HAP-1 (cell line): ENCODE results near the gene PRPF19.

Source experiments
- DNase-seq, 2 experiments: peaks; one replicate each; pipeline ENCODE4 v3.0.0-alpha.2; 2016 to 2020; ENCODE audit warnings: low spot score in 2 of 2
- H3K27me3 ChIP-seq: fragments of 250-450 bp; sonication (Bioruptor Pico); 2 replicates; pipeline ENCODE4 v1.5.1; 2020; ENCODE audit warnings: low read depth, mild to moderate bottlenecking, moderate library complexity
- H3K36me3 ChIP-seq: fragments of 250-450 bp; sonication (Bioruptor Pico); replicated peaks from 2 replicates; pipeline ENCODE4 v1.5.1; 2020; ENCODE audit warnings: mild to moderate bottlenecking
- H3K4me1 ChIP-seq: fragments of 250-450 bp; sonication (Bioruptor Pico); 2 replicates; pipeline ENCODE4 v1.5.1; 2020; ENCODE audit warnings: mild to moderate bottlenecking
- H3K4me3 ChIP-seq: fragments of 250-450 bp; sonication (Bioruptor Pico); 2 replicates; pipeline ENCODE4 v1.5.1; 2020; ENCODE audit warnings: mild to moderate bottlenecking, moderate library complexity
- H3K9me3 ChIP-seq: fragments of 250-450 bp; sonication (Bioruptor Pico); 2 replicates; pipeline ENCODE4 v1.5.1; 2020; ENCODE audit warnings: mild to moderate bottlenecking, moderate library complexity
- in situ Hi-C: fragments of 300-500 bp; cut with MboI; formaldehyde crosslinking; loops from 3 replicates; pipeline ENCODE4 v1.14.3; 2020; ENCODE audit warnings: low sequenced_read_pairs, inconsistent platforms, mixed read lengths

Gene PRPF19

DNA sequence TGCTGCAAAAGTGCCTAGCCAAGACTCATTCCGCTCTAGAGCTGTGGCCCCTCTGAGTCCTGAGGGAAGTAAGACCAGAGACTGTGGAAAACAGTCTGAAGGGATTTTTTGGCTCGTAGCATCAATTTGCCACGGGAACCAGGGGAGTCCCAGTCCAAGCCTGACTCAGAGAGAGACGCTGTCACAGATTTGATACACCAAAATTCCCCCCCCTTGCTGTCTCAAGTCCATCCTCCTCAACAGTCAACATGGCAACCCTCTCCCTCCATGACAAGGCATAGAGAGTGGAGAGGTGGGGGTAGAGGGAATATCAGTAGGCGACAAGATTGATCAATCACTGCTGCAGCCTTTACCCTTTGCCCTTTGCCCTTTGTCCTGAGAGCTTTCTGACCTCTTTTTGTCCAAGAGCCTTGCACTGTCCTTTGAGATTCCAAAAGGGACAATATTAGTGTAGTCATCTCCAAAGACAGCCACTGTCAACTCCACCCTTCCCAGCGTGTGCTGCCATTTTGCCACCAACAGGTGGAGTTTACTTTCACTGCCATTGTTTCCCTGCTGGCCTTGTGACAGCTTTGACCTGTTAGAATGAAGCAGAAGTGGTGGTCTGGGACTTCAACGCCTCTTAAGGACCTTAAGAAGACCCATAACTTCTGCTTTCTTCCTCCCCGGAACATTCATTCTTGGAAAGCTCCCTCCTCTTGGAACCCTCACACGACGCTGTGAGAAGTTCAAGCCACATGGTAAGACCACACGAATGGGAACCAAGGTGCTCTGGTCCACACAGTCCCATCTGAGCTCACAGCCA, 38.3 kb upstream of the PRPF19 start:
- Histone ChIP-seq H3K4me3 (no peak overlapping the region), H3K9me3 (no peaks in the 10 kb centered on the region), H3K4me1 (peaks cover 6% of the 10 kb centered on the region), H3K36me3 (no peaks in the 10 kb centered on the region), H3K27me3 (no peaks in the 10 kb centered on the region)
- no peak for DNase-seq
- in situ Hi-C loops = no loop called here

DNA sequence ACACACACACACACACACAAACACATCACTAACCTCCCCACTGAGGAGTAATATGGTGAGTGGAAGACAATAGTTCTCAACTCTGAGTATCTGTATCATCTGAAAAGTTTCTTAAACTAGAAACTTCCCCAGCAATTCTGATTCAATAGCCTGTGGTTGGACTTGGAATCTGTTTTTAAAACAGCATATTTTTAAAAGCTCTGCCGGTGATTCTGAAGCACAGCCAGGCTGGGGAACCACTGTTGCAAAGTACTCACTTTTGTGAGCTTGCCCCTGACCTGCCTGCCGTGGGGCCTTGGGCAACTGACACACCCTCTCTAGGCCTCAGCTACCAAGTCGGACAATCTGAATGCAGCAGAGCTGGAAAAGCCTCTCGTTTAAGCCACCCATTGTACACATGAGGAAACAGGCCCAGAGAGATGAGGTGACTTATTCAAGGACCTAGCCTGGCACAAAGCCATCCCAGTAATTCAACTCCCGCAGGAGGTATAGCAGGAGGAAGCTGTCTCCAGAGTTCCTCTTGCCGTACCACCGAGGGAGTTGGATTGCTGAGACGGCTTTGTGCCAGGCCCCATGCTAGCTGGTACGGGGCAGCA, 36.7 kb upstream of the PRPF19 start:
- peak in 1 of 2 experiments; percentile 6 for DNase-seq
- Histone ChIP-seq H3K9me3 (no peaks in the 10 kb centered on the region), H3K4me3 (no peak overlapping the region), H3K4me1 (peaks cover 6% of the 10 kb centered on the region), H3K36me3 (no peaks in the 10 kb centered on the region), H3K27me3 (no peaks in the 10 kb centered on the region)
- in situ Hi-C loops = no loop called here

DNA sequence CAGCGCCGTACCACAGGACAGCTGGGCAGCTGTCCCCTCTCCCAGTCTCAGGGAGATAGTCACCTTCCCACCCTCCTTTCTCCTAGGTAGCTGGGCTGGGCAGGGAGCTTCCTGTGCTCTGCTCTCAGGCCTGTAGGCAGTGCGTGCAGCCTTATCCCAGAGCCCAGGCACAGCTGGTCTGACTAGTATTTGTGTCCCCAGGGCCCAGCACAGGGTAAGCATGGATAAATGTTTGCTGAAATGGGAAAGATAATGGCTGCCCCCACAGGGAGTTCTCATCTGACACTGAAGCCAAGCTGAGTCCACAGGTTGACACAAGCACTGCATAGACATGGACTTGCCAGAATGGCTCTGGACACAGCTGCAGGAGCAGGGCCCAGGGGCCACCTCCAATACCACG, 35.8 kb upstream of the PRPF19 start:
- no peak overlapping the region for H3K4me3 ChIP-seq
- H3K36me3 ChIP-seq = no peaks in the 10 kb centered on the region
- H3K4me1 ChIP-seq = no peaks in the 10 kb centered on the region
- no peaks in the 10 kb centered on the region for H3K9me3 ChIP-seq
- no peaks in the 10 kb centered on the region for H3K27me3 ChIP-seq
- in situ Hi-C loops = no loop called here
- no peak for DNase-seq

DNA sequence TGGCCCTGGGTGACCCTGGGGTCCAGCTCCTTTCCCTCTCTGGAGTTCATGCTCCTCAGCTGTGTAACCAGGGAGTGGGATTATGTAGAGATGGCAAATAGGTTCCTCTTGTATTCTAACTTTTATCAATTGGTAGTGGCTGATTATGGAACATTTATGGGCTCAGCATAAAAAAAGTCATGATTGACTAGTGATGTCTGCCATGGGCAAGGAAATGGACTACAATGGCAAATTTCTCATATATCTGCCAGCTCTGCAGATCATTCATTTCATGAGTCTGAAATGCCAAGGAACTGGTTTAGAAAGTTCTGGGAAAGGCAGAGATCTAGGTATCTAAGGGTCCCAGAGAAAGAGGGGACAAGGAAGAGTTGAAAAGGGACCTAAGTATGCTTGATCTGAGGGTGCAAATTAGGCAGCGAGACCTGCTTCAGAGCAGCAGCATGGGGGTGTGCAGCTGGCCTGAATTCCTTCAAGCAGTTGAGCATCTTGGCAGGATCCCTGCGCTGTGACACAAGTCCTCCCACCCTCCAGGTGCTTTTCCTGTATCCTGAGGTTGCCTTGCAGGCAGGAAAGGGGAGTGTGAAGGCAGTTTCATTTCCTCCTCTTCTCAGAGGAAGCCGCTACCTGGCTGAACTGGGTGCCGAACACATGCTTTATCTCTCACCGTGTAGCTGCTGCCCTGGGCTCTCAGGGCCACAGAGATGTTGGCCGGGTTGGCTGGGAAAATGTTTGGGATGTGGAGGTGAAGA, 35.2 kb upstream of the PRPF19 start:
- in situ Hi-C loops = no loop called here
- Histone ChIP-seq H3K4me1 (no peaks in the 10 kb centered on the region), H3K27me3 (no peaks in the 10 kb centered on the region), H3K36me3 (no peaks in the 10 kb centered on the region), H3K4me3 (no peak overlapping the region), H3K9me3 (no peaks in the 10 kb centered on the region)
- DNase-seq = no peak

DNA sequence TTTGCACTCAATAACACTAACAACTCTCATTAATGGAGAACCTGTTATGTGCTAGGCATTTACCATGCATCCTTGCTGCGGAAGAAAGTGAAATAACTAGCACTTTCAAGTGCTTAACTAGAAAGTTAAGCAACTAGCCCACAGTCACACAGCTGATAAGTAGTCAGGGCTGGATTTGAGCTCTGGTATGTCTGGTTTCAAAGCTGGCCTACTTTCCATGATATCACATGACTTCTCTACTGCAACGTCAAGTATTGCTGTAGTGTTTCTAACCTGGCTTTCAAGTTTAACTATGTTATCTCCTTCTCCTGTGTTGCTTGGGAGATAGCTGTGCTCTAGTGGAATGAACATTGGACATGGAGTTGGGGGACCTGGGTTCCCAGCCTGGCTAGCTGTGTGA, 33.5 kb upstream of the PRPF19 start:
- Histone ChIP-seq H3K4me3 (no peak overlapping the region), H3K36me3 (no peaks in the 10 kb centered on the region), H3K9me3 (no peaks in the 10 kb centered on the region), H3K4me1 (no peaks in the 10 kb centered on the region), H3K27me3 (no peaks in the 10 kb centered on the region)
- DNase-seq = no peak
- in situ Hi-C loops = no loop called here

DNA sequence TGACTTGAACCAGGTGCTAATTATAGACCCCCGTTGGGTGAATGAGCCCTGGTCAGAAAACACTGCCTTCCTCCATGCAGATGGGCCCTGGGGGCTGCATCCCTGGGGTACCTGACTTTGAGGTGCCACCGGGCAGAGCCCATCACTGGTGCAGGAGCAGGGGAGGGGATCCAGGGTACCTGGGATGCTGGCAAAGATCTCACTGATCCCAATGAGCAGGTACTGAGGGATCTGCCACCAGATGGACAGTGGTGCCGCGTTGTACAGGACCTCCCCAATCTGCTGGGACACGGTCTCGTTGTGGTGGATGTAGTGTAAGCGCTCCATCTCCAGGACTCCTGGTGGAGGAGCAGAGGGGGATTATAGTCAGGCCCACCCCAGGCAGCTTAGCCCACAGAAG, 32.9 kb upstream of the PRPF19 start:
- no peak for DNase-seq
- H3K9me3 ChIP-seq = no peaks in the 10 kb centered on the region
- H3K27me3 ChIP-seq = no peaks in the 10 kb centered on the region
- no peak overlapping the region for H3K4me3 ChIP-seq
- no peaks in the 10 kb centered on the region for H3K4me1 ChIP-seq
- H3K36me3 ChIP-seq = no peaks in the 10 kb centered on the region
- in situ Hi-C loops = no loop called here

DNA sequence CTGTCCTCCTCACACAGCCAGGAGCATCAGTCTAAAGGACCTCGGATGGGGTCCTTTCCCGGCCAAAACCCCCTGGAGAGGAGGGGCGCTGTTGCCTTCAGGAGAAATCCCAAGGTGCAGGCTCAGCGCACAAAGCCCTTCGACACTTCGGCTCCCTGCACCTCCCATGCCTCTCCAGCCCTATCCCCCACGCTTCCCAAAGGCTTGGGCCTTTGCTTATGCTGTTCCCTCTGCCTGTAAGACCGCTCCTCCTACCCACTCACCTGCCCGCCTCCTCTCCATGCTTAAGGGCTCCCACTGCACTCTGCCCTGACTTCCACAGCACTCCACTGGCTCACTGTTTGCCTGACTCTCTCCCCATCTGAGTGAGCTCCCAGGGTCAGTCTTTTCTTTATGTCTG, 32.1 kb upstream of the PRPF19 start:
- Histone ChIP-seq H3K9me3 (no peaks in the 10 kb centered on the region), H3K27me3 (no peaks in the 10 kb centered on the region), H3K4me3 (no peak overlapping the region), H3K4me1 (no peaks in the 10 kb centered on the region), H3K36me3 (no peaks in the 10 kb centered on the region)
- no peak for DNase-seq
- in situ Hi-C loops = no loop called here

DNA sequence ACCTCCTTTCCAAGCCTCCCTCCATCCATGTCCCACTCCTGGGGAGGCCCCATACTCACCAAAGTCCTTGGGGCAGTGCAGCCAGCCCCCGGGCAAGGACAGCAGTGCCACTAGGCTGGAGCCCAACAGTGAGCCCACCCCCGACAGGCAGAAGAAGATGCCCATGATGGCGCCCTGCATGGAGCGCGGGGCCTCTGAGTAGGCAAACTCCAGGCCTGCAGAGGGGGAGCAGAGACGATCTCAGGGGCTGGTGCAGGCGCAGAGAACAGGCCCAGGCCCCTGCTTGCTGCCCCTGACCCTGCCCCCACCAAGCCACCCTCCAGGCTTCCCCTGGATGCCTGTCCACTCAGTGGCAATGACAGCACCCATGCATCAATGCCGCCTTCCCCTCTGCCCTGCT, 31.4 kb upstream of the PRPF19 start:
- Histone ChIP-seq H3K9me3 (no peaks in the 10 kb centered on the region), H3K4me3 (no peak overlapping the region), H3K4me1 (no peaks in the 10 kb centered on the region), H3K27me3 (no peaks in the 10 kb centered on the region), H3K36me3 (no peaks in the 10 kb centered on the region)
- in situ Hi-C loops = no loop called here
- DNase-seq = no peak

DNA sequence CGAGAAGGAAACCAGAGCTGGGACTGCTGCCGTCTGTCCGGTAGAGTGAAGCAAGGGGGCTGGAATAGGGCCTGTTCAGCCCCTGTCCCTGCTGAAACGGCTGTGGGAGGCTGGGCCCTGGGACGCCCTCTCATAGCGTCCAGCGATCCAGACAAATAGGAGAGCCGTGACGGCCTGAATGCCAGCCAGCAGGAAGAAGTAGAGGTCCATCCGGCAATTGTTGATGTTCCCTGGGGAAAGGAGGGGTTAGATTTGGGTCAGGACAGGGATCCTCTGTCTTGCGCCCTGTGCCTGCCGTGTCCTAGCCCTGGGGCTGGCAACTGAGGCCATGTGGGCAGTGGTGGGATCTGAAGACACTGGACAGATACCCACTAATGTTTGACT, 30.8 kb upstream of the PRPF19 start:
- DNase-seq = no peak
- in situ Hi-C loops = no loop called here
- H3K4me3 ChIP-seq = no peak overlapping the region

DNA sequence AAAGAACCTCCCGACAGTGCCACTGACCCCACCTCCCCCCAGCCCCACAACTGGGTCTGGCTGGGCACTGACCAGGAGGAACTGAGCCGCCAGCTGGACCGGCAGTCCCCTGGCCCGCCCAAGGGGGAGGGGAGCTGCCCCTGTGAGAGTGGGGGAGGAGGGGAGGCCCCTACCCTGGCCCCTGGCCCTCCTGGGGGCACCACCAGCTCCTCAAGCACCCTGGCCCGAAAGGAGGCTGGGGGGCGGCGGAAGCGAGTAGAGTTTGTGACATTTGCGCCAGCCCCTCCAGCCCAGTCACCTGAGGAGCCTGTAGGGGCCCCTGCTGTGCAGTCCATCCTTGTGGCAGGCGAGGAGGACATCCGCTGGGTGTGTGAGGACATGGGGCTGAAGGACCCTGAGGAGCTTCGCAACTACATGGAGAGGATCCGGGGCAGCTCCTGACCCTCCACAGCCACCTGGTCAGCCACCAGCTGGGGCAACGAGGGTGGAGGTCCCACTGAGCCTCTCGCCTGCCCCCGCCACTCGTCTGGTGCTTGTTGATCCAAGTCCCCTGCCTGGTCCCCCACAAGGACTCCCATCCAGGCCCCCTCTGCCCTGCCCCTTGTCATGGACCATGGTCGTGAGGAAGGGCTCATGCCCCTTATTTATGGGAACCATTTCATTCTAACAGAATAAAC, 30.2 kb upstream of the PRPF19 start:
- in situ Hi-C loops = no loop called here
- Histone ChIP-seq H3K27me3 (no peaks in the 10 kb centered on the region), H3K4me1 (no peaks in the 10 kb centered on the region), H3K36me3 (peaks cover 8% of the 10 kb centered on the region), H3K9me3 (no peaks in the 10 kb centered on the region), H3K4me3 (no peak overlapping the region)
- no peak for DNase-seq

More for the DNA sequence above, 30.8 kb upstream of the PRPF19 start:
- Histone ChIP-seq H3K4me1 (no peaks in the 10 kb centered on the region), H3K9me3 (no peaks in the 10 kb centered on the region), H3K36me3 (peaks cover 3% of the 10 kb centered on the region; the same call in 1 of the 2 replicates), H3K27me3 (no peaks in the 10 kb centered on the region)

DNA sequence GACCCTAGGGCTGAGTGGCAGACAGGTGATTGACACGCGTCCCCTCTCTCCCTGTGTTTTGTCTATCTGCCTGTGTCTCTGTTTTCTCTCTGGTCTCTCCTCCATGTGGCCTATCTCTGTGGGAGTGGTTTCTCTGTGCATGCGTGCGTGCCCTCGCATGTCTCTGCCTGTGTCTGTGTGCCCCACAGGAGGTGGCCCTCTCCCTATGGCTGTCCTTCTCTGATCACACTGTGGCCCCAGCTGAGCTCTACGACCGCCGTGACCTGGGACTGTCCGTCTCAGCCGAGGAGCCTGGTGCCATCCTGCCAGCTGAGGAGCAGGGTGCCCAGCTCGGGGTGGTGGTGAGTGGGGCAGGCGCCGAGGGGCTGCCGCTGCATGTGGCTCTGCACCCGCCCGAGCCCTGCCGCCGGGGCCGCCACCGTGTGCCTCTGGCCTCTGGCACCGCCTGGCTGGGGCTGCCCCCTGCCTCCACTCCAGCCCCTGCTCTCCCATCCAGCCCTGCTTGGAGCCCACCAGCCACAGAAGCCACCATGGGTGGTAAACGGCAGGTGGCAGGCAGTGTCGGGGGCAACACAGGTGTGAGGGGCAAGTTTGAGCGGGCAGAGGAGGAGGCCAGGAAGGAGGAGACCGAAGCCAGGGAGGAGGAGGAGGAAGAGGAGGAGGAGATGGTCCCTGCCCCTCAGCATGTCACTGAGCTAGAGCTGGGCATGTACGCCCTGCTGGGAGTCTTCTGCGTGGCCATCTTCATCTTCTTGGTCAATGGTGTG, 29.5 kb upstream of the PRPF19 start:
- H3K4me1 ChIP-seq = no peaks in the 10 kb centered on the region

DNA sequence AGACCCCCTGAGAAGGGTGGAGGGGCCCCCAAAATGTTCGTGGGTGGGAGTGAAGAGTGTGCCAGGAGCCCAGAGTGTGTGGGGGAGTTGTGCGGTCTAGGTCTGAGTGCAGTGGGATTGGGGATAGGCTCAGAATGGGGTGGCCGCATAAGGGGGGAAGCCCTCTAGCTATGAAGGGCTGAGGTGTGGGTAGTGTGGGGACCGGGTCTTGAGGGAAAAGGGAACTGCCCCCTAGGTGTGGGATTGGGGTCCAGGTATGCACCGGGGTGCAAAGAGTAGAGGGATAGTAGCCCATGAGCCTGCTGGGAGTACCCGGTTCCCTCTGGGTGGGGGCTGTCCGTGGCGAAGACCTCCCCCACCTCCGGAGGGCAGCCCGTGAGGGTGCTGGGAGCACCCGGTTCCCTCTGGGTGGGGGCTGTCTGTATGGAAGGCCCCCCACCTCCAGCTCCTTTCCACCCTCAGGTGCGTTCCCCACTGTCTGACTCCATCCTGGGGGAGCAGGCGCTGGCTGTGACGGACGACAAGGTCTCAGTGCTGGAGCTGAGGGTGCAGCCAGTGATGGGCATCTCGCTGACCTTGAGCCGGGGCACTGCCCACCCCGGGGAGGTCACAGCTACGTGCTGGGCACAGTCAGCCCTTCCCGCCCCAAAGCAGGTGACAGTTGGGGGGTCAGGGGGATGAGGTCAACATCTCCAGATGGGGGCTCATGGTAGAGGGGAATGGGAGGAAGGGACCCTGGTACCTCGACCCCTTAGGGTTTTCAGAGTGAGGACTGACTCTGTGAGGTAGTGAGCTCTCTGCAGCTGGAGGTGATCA, 28.6 kb upstream of the PRPF19 start:
- Histone ChIP-seq H3K4me1 (no peaks in the 10 kb centered on the region), H3K36me3 (peaks cover 18% of the 10 kb centered on the region), H3K27me3 (no peaks in the 10 kb centered on the region), H3K9me3 (no peaks in the 10 kb centered on the region), H3K4me3 (no peak overlapping the region)
- DNase-seq = no peak
- in situ Hi-C loops = no loop called here

More for the DNA sequence above, 29.5 kb upstream of the PRPF19 start:
- in situ Hi-C loops = no loop called here
- Histone ChIP-seq H3K27me3 (no peaks in the 10 kb centered on the region), H3K36me3 (peaks cover 14% of the 10 kb centered on the region), H3K9me3 (no peaks in the 10 kb centered on the region), H3K4me3 (no peak overlapping the region)
- DNase-seq = no peak
